ENCODE results near the gene ATM.

Gene ATM

DNA sequence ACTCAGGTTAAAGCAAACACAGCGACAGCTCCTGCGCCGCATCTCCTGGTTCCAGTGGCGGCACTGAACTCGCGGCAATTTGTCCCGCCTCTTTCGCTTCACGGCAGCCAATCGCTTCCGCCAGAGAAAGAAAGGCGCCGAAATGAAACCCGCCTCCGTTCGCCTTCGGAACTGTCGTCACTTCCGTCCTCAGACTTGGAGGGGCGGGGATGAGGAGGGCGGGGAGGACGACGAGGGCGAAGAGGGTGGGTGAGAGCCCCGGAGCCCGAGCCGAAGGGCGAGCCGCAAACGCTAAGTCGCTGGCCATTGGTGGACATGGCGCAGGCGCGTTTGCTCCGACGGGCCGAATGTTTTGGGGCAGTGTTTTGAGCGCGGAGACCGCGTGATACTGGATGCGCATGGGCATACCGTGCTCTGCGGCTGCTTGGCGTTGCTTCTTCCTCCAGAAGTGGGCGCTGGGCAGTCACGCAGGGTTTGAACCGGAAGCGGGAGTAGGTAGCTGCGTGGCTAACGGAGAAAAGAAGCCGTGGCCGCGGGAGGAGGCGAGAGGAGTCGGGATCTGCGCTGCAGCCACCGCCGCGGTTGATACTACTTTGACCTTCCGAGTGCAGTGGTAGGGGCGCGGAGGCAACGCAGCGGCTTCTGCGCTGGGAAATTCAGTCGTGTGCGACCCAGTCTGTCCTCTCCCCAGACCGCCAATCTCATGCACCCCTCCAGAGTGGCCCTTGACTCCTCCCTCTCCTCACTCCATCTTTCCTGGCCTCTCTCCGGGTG lies at the start of gene ATM, which contains the start of gene NPAT:
Gene ATM (plus strand): TSS at position 494 of the 774 bp plus-strand sequence. CDS start 4,558 bp downstream, outside the sequence.
Gene NPAT (minus strand): TSS at position 65 of the 774 bp plus-strand sequence. CDS start 102 bp downstream, outside the sequence.
- peak; percentile 98 for DNase-seq (ENCODE audit: low read depth)

DNA sequence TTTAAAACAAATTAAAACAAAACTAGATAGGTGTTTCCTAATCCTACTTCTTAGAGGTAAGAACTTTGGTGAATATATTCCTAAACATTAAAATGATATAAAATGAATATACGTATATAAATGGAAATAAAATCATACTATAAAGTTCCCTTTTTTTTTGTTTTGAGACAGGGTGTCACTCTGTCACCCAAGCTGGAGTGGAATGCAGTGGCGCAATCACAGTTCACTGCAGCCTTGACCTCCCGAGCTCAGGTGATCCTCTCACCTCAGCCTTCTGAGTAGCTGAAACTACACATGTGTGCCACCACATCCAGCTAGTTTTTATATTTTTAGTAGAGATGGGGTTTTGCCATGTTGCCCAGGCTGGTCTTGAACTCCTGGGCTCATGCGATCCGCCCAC lies 45.3 kb upstream of the ATM start:
- no peak for DNase-seq (ENCODE audit: low read depth)

DNA sequence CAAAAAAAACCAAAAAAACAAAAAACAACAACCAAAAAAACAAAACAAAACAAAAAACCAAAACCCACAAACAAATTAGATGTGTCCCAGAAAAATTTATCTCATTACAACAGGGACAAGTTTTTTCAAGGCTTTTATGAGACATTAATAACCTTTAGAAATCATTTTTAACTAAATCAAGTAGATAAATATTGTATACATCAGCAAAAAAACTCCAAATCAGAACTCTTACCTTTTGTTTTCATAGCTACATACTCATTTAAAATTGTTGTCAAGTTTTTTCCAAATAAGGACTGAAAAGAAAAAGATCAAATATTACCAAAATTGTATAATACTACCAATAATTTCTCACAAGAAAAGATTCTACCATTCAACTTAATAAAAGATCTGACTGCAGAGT lies 29.1 kb upstream of the ATM start:
- no peak for DNase-seq (ENCODE audit: low read depth)

DNA sequence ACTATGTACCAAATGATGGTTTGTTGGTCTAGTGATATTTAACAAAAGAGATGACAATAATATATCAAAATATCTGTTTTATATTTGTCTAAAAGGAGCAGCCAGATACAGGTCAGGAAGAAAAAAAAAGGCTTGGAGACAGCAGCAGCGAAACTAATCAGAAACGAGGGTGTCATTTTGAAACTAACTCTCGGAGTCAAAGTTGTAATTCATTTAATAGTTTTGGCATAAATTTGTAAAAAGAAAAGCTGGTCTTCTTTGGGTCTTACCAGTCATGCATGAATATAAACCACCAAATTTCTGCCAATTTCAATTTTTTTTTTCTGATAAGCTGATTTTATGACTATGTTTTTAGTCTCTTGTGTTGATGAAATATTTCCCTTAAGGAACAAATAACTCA lies 26.0 kb upstream of the ATM start:
- no peak for DNase-seq (ENCODE audit: low read depth)

GRCh38 chr11:108197351-108197750 lies 25.5 kb upstream of the ATM start:
- no peak for DNase-seq (ENCODE audit: low read depth)

DNA sequence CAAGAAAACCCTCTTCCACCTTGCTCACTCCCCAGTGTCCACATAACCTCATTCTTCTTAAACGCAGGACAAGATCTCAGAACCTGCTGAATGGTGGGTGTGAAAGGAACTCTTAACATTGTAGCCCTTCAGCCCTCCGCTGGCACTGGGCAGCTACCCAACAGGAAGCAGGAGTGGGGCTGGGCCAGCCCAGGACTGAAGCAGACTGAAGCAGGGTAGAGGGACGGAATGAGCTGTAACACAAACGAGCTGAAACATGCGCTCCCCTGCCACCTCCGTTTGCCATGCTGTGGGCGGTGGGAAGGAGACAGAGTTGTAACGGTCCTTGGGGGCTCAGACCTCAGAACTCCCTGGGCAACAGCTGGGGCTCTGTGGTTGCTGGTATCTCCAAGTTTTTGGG lies 24.0 kb upstream of the ATM start:
- no peak for DNase-seq (ENCODE audit: low read depth)

DNA sequence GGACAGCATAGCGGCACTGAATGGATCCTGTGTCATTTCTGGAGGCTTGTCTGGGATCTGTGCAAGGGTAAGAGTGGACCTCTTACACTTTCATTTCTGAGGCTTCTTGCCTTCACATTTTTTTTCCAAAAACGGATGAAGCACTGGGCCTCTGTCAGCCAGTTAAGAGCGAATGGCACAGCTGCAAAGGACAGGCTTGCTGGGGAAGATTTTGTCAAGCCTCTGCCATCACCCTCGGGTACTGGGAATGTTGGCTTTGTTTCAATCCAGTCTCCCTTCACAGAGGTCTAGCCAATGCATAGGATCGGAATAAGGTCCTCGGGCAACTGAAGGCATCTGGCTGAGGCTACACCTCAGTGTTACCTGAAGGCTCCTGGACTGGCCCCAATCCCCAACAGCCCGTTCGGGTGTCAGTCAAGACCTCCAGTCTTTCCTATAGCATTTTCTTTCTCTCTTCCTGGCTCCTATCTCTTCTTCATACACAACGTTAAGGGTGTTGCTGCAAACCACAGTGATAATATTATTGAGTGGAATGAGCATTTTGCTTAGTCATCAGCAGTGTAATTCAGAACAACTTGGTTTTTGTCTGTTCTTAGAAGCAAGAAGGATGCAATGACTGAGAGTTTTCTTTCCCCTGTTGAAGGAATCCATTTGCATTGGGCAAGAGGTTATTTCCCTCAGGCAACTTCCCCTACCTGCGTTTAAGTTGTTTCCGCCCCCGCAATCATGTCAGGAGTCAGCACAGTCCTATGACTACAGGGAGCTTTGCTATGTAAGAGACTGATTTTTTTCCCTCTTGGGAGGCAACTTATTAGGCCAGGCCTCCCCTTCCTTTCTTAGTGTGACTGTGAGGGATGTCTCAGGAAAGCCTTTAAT lies 23.2 kb upstream of the ATM start:
- DNase-seq (ENCODE audit: low read depth) = no peak

DNA sequence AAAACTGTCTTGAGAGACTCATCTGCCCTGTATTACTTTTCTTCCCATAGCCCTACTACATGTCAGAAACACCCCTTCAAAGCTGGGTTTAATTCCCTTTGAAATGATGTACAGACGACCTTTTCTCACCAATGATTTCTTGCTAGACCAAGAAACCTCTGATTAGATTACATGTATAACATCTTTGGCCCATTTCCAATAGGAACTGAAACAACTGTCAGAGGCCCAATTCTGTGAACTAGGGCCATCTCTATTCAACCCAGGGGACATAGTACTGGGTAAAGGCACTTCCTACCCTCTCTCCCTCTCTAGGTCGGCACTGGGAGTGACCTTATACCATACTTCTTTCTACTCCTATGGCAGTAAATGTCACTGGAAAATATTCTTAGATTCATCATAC lies 19.8 kb upstream of the ATM start:
- no peak for DNase-seq (ENCODE audit: low read depth)

DNA sequence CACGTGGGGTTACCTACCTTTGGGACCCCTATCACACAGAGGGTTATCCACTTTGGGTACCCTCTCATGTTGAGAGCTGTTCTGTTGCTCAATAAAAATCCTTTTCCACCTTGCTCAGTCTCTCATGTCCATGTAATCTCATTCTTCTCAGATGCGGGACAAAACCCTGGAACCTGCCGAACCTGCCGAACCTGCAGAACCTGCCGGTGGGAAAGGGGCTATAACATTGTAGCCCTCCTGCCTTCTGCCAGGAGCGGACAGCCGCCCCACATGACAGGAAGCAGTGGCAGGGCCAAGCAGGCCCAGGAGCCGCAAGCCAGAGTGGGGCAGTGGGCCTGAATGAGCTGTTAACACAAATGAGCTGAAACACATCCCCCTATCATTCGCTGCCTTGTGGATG lies 18.5 kb upstream of the ATM start:
- DNase-seq (ENCODE audit: low read depth) = no peak

DNA sequence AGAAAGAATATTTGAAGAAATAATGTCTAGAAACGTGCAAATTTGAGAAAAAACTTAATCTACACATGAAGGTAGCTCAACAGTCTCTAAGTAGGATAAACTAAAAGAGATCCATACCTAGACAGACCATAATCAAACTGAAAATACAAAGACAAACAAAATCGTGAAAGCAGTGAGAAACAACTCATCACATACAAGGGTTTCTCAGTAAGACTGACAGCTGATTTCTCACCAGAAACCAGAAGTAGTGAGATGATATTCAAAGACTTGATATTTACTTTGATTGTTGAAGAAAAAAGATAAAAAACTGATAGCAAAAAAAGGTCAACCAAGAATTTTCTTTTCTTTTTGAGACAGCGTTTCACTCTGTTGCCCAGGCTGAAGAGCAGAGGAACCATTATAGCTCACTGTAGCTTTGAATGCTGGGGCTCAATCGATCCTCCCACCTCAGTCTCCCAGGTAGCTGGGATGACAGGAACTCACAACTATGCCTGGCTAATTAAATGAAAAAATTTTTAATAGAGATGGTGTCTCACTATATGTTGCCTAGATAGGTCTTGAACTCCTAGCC lies 17.9 kb upstream of the ATM start:
- DNase-seq (ENCODE audit: low read depth) = no peak

DNA sequence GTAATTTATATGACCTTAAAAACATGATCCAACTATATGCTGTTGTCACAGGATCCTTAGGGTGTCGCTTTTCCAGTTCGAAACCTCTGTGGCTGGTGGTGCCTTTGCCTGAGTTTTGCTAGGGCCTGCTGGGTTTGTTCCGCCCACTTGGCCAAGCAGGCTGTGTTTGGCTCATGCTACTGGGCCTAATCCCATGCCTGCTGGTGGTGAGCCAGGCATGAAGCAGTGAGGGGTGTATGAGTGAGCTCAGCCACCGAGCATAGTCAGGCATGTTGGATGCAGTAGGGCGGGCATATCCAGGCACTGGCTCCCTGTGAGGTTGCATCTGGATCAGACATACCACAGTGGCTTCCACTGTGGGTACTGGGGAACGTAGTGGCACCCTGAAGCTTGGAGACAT lies 16.7 kb upstream of the ATM start:
- no peak for DNase-seq (ENCODE audit: low read depth)

- DNase-seq (ENCODE audit: low read depth) = no peak
These were observed 15.7 kb upstream of the ATM start for GRCh38 chr11:108206969-108207682.

DNA sequence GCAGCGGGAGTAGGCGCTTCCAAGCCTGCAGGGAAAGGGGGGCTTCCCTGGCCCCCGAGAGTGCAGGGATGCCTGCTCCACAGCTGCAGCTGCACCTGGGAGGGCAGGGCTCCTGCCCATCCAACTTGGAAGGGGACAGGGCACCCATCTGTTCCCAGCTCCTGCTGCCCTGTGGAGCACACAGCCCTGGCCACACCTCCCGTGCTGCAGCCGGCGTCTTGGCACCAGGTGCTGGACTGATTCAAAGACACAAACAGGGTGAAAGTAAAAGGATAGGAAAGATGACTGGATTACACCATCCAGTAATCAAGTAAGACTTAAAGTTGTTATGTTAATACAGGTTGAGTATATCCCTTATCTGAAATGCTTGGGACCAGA lies 15.2 kb upstream of the ATM start:
- DNase-seq (ENCODE audit: low read depth) = no peak

GRCh38 chr11:108210441-108210840 lies 12.4 kb upstream of the ATM start:
- no peak for DNase-seq (ENCODE audit: low read depth)

DNA sequence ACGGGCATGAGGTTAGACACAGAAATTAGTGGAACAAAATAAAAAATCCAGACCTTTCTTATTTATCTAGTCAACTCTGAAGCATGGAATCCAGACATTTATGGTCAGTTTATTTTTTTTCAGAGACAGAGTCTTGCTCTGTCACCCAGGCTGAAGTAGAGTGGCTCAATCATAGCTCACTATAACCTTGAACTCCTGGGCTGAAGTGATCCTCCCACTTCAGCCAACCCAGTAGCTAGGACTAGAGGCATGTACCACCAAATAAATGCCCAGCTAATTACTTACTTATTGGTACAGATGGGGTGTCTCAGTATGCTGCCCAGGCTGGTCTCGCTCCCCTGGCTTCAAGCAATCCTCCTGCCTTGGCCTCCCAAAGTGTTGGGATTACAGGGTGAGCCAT lies 9.1 kb upstream of the ATM start:
- DNase-seq (ENCODE audit: low read depth) = no peak

DNA sequence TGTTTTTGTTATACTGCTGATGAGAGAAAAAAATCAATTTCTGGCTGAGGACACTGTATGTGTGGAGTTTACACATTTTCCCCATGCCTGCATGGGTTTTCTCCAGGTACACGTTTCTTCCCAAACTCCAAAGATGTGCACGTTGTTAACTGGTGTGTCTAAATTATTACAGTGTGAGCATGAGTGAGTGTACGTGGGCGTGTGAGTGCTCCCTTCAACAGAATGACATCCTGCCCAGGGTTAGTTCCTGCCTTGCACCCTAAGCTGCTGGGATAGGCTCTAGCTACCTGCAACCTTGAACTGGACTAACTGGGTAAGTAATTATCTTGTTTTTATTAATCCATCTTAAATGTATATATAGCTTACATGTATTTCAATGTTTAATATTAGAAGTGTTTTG lies 5.9 kb upstream of the ATM start:
- no peak for DNase-seq (ENCODE audit: low read depth)

DNA sequence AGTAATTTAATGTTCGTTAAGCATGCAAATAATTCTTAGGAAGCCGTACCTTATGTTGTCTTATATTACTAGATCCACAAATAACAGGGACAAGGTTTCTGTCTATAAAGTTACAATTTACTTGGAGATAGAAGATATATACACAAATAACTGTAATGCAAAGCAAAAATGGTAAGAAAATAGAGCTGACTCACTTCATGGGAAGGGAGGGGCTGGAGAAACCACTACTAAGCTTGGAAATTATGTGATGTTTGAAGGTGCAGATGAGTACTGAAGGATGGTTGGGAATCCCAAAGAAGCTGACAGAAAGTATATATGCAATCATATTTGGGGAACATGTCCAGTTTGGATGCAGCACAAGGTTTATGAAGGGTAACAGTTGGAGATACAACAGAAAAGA lies 4.4 kb upstream of the ATM start:
- DNase-seq (ENCODE audit: low read depth) = no peak

GRCh38 chr11:108218912-108219783 lies 3.7 kb upstream of the ATM start:
- no peak for DNase-seq (ENCODE audit: low read depth)

- no peak for DNase-seq (ENCODE audit: low read depth)
These were observed 2.0 kb upstream of the ATM start for GRCh38 chr11:108220721-108221336.

- no peak for DNase-seq (ENCODE audit: low read depth)
These were observed 1.5 kb upstream of the ATM start for GRCh38 chr11:108221371-108221770.
